Measurements from ENCODE around the gene PHLDA3.

DNA sequence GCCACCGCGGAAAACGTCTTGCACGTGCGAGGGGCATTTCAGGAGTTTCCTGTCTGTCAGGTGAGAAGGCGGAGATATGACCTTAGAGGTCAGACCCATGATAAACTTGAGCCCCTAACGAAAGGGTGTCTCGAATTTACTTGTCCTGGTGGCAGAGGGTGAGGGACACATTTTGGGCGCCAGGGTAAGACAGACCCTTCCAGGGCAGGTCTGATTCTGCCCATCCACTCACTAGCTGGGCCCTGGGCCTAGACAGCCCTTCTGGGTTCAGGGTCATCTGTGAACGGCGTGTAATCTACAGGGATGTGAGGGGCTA is 38.3 kb upstream of the PHLDA3 start:
- TF ChIP-seq CTCF (IDR thresholded peaks at IDR 0.05) (no peak), POLR2A (IDR thresholded peaks at IDR 0.05) (no peak)
